ENCODE data around the gene RUNX1. TPM values are rescaled to one million over a fixed set of nuclear protein-coding genes. Genes with fewer than 3 reads are reported as not detected.

Gene RUNX1
- total and polyA plus RNA-seq, 2 experiments from 2014 or later, result 0.12 TPM; not detected in 1

- no peak overlapping the region for H3K4me3 ChIP-seq
- H3K27me3 ChIP-seq, result peaks cover 82% of the 10 kb centered on the region
- H3K27ac ChIP-seq, result no peak overlapping the region
- H3K4me1 ChIP-seq (ENCODE audit: low read depth), result peaks cover 2% of the 10 kb centered on the region
- TF ChIP-seq, protein P1, sequence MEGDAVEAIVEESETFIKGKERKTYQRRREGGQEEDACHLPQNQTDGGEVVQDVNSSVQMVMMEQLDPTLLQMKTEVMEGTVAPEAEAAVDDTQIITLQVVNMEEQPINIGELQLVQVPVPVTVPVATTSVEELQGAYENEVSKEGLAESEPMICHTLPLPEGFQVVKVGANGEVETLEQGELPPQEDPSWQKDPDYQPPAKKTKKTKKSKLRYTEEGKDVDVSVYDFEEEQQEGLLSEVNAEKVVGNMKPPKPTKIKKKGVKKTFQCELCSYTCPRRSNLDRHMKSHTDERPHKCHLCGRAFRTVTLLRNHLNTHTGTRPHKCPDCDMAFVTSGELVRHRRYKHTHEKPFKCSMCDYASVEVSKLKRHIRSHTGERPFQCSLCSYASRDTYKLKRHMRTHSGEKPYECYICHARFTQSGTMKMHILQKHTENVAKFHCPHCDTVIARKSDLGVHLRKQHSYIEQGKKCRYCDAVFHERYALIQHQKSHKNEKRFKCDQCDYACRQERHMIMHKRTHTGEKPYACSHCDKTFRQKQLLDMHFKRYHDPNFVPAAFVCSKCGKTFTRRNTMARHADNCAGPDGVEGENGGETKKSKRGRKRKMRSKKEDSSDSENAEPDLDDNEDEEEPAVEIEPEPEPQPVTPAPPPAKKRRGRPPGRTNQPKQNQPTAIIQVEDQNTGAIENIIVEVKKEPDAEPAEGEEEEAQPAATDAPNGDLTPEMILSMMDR (IDR thresholded peaks at IDR 0.05; ENCODE audit: low read depth, low read length), result no peak
- H3K9me3 ChIP-seq (ENCODE audit: low read depth), result no peaks in the 10 kb centered on the region
- H3K36me3 ChIP-seq, result no peaks in the 10 kb centered on the region
- DNase-seq (ENCODE audit: low read depth in 1 of 2, low spot score in 1 of 2), result no peak
These were observed 166.4 kb downstream of the RUNX1 start for GRCh38 chr21:34882719-34883131.

- peaks cover 79% of the 10 kb centered on the region for H3K27me3 ChIP-seq
These were observed 167.2 kb downstream of the RUNX1 start for GRCh38 chr21:34881839-34882371.

GRCh38 chr21:34881421-34881820, 167.7 kb downstream of the RUNX1 start:
- Histone ChIP-seq H3K36me3 (no peaks in the 10 kb centered on the region), H3K4me3 (no peak overlapping the region), H3K27me3 (peaks cover 74% of the 10 kb centered on the region), H3K9me3 (ENCODE audit: low read depth) (no peaks in the 10 kb centered on the region), H3K27ac (no peak overlapping the region), H3K4me1 (ENCODE audit: low read depth) (no peaks in the 10 kb centered on the region)
- TF ChIP-seq, protein P1 (IDR thresholded peaks at IDR 0.05; ENCODE audit: low read depth, low read length), result no peak
- DNase-seq (ENCODE audit: low read depth in 1 of 2, low spot score in 1 of 2), result peak in 1 of 2 donors; percentile 61

More at GRCh38 chr21:34881839-34882371, 167.2 kb downstream of the RUNX1 start:
- no peak overlapping the region for H3K27ac ChIP-seq
- no peaks in the 10 kb centered on the region for H3K4me1 ChIP-seq (ENCODE audit: low read depth)
- H3K4me3 ChIP-seq, result no peak overlapping the region
- TF ChIP-seq, protein P1 (IDR thresholded peaks at IDR 0.05; ENCODE audit: low read depth, low read length), result no peak
- no peaks in the 10 kb centered on the region for H3K36me3 ChIP-seq
- H3K9me3 ChIP-seq (ENCODE audit: low read depth), result no peaks in the 10 kb centered on the region
- DNase-seq (ENCODE audit: low read depth in 1 of 2, low spot score in 1 of 2), result peak in 1 of 2 donors; percentile 76

DNA sequence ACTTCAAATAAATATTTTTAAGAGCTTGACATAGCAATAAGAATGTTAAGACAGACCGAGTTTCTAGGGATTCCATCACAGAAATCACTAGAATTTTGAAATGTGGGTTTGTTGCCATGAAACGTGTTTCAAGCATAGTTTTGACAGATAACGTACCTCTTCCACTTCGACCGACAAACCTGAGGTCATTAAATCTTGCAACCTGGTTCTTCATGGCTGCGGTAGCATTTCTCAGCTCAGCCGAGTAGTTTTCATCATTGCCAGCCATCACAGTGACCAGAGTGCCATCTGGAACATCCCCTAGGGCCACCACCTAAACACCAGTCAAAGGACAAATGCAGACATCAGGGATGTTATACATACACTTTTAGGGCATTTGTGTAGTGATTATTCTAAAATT, 168.7 kb downstream of the RUNX1 start:
- Histone ChIP-seq H3K9me3 (ENCODE audit: low read depth) (no peaks in the 10 kb centered on the region), H3K27ac (no peak overlapping the region), H3K4me3 (no peak overlapping the region), H3K36me3 (no peaks in the 10 kb centered on the region), H3K4me1 (ENCODE audit: low read depth) (no peaks in the 10 kb centered on the region), H3K27me3 (peaks cover 73% of the 10 kb centered on the region)
- TF ChIP-seq, protein P1 (IDR thresholded peaks at IDR 0.05; ENCODE audit: low read depth, low read length), result no peak
- DNase-seq (ENCODE audit: low read depth in 1 of 2, low spot score in 1 of 2), result no peak

DNA sequence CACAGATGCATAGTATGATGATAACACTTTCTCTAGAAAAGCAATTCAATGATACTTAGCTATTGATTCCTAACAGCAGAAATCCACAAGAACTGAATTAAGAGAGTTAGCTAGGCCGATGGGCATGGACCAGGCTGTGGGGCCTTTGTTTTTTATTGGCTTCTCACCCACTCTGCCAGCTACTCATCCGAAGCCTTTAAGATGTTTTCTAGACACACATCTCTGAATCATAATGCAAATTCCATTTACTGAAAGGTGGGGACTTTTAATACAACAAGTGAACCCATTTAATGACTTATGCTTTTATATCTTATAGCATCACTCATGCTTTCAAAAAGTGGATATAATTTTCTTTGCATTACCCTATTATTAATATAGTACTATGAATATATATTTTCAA, 170.2 kb downstream of the RUNX1 start:
- no peak for DNase-seq (ENCODE audit: low read depth in 1 of 2, low spot score in 1 of 2)
- no peaks in the 10 kb centered on the region for H3K4me1 ChIP-seq (ENCODE audit: low read depth)
- no peak overlapping the region for H3K4me3 ChIP-seq
- H3K27me3 ChIP-seq, result peaks cover 67% of the 10 kb centered on the region
- H3K9me3 ChIP-seq (ENCODE audit: low read depth), result no peaks in the 10 kb centered on the region
- TF ChIP-seq, protein P1 (IDR thresholded peaks at IDR 0.05; ENCODE audit: low read depth, low read length), result no peak
- no peak overlapping the region for H3K27ac ChIP-seq
- no peaks in the 10 kb centered on the region for H3K36me3 ChIP-seq

Measured in cardiac muscle cell (in vitro differentiated cells and primary cell).